D721Med (cell line): Measurements from ENCODE around the gene SUGCT.
A peak's percentile ranks its signal among the peaks of the same experiment; 100 is the strongest.
"Not testable (repeated sequence)": the region's sequence is repeated elsewhere in the genome, so short reads cannot be mapped to it uniquely, and the experiment has no call there.

Experiments
- DNase-seq: peaks from one replicate; pipeline ENCODE4 v3.0.0; 2011; ENCODE audit warnings: low spot score; ENCODE audit not compliant: insufficient read length
- FAIRE-seq: peaks from 2 replicates; lab custom pipeline; 2011; peaks lifted over from hg19 to GRCh38; lab: Jason Lieb, UNC
- TF ChIP-seq, protein P1 (sequence below): IDR thresholded peaks from 2 replicates; pipeline ENCODE4 v1.5.1; 2012; ENCODE audit warnings: mild to moderate bottlenecking, control low read depth; ENCODE audit not compliant: insufficient read depth; ENCODE audit errors: missing control alignments

SUGCT gene

DNA sequence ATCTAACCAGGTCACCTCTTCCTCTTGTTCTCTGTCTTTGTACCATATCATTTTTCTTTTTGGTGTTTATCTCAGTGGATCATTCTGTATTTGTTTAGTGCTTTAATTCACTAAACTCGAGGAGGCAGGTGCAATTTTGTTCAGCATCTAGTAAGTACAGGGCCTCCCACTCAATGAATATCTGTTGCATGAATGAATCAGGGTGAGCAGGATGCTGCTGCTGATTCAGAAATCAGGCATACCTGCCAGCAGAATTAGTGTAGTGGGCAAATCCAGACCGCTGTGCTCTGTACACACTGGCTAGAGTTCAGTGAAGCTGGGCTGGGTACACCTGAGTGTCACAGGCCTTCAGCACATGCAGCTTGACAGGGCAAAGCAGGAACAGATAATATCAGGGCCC is 511.9 kb downstream of the SUGCT start:
- FAIRE-seq (no peak), DNase-seq (no peak)
- TF ChIP-seq, protein P1, sequence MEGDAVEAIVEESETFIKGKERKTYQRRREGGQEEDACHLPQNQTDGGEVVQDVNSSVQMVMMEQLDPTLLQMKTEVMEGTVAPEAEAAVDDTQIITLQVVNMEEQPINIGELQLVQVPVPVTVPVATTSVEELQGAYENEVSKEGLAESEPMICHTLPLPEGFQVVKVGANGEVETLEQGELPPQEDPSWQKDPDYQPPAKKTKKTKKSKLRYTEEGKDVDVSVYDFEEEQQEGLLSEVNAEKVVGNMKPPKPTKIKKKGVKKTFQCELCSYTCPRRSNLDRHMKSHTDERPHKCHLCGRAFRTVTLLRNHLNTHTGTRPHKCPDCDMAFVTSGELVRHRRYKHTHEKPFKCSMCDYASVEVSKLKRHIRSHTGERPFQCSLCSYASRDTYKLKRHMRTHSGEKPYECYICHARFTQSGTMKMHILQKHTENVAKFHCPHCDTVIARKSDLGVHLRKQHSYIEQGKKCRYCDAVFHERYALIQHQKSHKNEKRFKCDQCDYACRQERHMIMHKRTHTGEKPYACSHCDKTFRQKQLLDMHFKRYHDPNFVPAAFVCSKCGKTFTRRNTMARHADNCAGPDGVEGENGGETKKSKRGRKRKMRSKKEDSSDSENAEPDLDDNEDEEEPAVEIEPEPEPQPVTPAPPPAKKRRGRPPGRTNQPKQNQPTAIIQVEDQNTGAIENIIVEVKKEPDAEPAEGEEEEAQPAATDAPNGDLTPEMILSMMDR: no peak

DNA sequence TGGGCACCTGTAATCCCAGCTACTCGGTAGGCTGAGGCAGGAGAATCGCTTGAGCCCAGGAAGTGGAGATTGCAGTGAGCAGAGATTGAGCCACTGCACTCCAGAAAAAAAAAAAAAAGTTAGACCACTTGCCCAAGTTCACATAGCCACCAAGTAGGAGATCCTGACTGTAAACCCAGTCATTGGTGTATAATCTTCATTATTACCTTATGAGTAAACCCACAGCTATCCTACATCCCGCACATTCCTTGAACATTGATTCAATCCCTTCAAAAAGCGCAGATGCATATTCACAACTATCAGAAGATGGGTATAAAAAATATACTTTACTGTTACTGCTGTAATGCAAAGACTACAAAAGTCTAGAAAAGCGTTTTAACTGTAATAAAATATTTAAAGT is 512.9 kb downstream of the SUGCT start:
- FAIRE-seq (no peak), DNase-seq (no peak)
- TF ChIP-seq, protein P1: no peak

DNA sequence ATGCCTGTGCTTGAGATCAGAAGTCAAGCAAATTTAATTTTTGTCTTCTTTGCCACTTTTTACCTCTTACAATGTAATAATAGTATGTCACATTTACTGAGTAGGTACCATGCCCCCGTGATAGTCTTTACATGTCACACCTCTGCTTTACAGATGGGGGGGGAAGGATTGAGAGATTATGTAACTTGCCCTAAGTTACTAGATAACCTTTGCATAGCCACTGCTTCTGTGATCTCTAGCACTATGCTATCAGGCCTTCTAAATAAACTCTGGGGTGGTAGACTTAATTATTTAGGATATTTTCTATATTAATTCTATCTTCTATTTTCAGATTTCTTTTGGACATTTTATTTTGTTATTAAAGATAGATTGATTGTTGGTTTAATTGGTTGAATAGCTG is 514.4 kb downstream of the SUGCT start:
- no peak for FAIRE-seq
- DNase-seq: no peak
- TF ChIP-seq, protein P1: no peak

DNA sequence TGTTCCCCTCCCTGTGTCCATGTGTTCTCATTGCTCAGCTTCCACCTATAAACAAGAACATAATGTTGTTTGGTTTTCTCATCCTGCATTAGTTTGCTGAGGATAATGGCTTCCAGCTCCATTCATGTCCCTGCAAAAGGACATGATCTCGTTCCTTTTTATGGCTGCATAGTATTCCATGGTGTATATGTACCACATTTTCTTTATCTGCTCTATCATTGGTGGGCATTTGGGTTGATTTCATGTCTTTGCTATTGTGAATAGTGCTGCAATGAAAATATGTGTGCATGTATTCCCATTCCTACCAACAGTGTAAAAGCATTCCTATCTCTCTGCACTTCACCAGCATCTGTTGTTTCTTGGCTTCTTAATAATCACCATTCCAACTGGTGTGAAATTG is 516.1 kb downstream of the SUGCT start:
- not testable (repeated sequence) for FAIRE-seq, DNase-seq

DNA sequence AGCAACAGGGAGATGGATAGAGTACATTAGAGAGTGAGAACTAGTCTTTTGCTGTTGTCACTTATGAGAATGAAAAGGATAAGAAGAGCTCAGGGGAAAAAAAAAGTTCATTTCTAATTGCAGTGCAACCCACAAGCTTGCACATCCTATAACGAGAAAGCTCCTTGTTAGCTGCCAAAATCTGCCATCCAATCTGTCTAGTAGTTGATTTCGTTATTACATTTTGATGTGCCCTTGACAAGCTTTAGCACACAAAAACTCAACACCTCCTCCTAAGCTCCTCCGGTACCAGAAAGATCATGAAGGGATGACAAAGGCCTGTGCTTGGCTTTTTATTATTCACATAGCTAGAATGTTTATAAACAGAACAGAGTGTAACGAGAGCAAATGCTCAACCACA is 519.4 kb downstream of the SUGCT start:
- DNase-seq: no peak
- FAIRE-seq: peak; percentile 21
- TF ChIP-seq, protein P1: no peak

DNA sequence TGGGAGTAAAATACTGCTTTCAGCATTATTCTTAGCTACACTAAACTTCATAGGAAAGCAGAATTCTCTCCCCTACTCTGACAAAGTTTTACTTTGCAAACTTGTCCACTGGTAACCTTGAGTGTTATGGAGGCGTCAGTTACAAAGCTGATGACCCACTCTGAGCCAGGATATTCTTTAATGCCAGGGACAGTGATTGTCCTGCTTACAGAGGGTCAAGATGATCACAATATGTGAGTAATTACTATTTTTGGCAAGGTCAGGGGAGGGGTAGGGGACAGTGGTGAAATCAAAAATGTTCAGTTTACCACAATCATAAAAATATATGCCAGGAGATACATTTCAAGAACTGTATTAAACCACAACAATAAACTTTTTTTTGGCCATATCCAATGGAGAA is 520.6 kb downstream of the SUGCT start:
- no peak for DNase-seq
- FAIRE-seq: no peak
- TF ChIP-seq, protein P1: no peak

DNA sequence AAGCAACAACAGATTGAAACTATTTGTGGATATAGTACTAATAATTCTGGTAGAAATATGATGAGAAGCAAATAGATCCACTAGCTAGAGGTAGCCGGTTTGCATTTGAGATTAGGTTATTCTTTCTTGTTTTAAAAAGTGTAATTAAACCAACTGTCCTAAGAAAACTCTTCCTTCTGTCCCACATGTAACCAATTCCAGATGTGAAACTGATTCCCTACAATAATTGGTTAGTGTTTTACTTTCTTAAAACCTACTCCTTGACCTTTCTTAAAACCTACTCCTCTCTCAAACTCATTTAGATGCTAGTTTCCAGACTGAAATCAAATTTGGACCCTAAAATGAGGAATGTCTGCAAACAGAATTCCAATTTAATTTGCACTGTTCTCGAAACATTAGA is 521.5 kb downstream of the SUGCT start:
- FAIRE-seq: no peak
- TF ChIP-seq, protein P1: no peak
- DNase-seq: no peak

DNA sequence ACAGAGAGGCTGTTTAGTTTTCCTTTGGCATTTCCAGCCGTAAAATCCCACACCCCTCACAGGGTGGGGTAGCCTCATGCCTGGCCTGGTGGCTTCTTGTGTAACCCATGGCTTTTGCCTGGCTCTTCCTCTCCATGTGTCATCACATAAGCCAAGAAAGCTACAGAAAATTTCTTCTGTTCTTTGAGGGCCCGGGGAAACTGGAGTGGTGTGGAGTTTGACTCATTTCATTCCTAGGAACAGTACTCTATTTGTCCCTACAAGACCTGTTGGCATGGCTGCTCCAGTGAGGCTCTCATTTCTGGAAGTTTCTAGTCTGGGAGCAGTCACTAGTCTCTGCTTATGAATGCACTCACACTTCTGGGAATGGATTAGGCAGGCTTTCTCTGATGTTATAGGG is 523.9 kb downstream of the SUGCT start:
- no peak for DNase-seq
- no peak for FAIRE-seq
- TF ChIP-seq, protein P1: no peak
